ENCODE data around the gene TAF8. TPM values are rescaled to one million over a fixed set of nuclear protein-coding genes. Genes with fewer than 3 reads are reported as not detected.

TAF8 gene
- polyA plus RNA-seq, 3 donors = 6.0 to 16.2 (median 8.7) TPM

GRCh38 chr6:42135161-42135560 lies 84.8 kb downstream of the TAF8 start:
- 82 to 89% (median 87%) methylated on average over 12 of the region's 12 CpGs for WGBS, 3 donors
- no peak overlapping the region for H3K27ac ChIP-seq (ENCODE audit: low read depth, low read length)

GRCh38 chr6:42135722-42136121 lies 85.4 kb downstream of the TAF8 start:
- H3K27ac ChIP-seq (ENCODE audit: low read depth, low read length) = no peak overlapping the region
- 89 to 90% (median 90%) methylated on average over 2 of the region's 2 CpGs for WGBS, 3 donors

- WGBS, 3 donors = 40 to 61% (median 44%) methylated on average over 14 of the region's 14 CpGs
- no peak overlapping the region for H3K27ac ChIP-seq (ENCODE audit: low read depth, low read length)
Measured at GRCh38 chr6:42136508-42137193, 86.3 kb downstream of the TAF8 start.

Other genes with a start within 250 kb of the TAF8 start
- gene USP49, start 155.1 kb upstream of the TAF8 start, polyA plus RNA-seq = 1 to 10 TPM in 2 of 3 donors, under 1 TPM in 1; 0.79 to 1.9 (median 1.3) TPM
- 1 to 10 TPM; 5.3 to 8.1 (median 7.0) TPM for gene MED20, start 129.4 kb upstream of the TAF8 start, polyA plus RNA-seq
- 10 to 100 TPM in 2 of 3 donors, 1 to 10 TPM in 1; 9.3 to 32.7 (median 12.0) TPM for gene BYSL, start 129.0 kb upstream of the TAF8 start, polyA plus RNA-seq
- 100 to 1,000 TPM in 1 of 3 donors, 10 to 100 TPM in 2; 35.5 to 146 (median 95.9) TPM for gene CCND3, start 108.7 kb upstream of the TAF8 start, polyA plus RNA-seq
- gene C6orf132, start 92.1 kb downstream of the TAF8 start, polyA plus RNA-seq = 10 to 100 TPM in 1 of 3 donors, 1 to 10 TPM in 2; 5.8 to 11.2 (median 6.2) TPM
- under 1 TPM in 1 of 3 donors, not detected in 2; 0.22 TPM for gene GUCA1A, start 122.8 kb downstream of the TAF8 start, polyA plus RNA-seq
- under 1 TPM in 2 of 3 donors, not detected in 1; 0.25 to 0.43 TPM for gene GUCA1B, start 144.4 kb downstream of the TAF8 start, polyA plus RNA-seq
- 10 to 100 TPM; 10.6 to 33.4 (median 22.9) TPM for gene MRPS10, start 167.3 kb downstream of the TAF8 start, polyA plus RNA-seq